D721Med (cell line): Measurements from ENCODE around the gene CBFA2T3.

Source experiments
- DNase-seq: peaks from one replicate; pipeline ENCODE4 v3.0.0; 2011; ENCODE audit warnings: low spot score; ENCODE audit not compliant: insufficient read length
- FAIRE-seq: peaks from 2 replicates; lab custom pipeline; 2011; peaks lifted over from hg19 to GRCh38; lab: Jason Lieb, UNC
- TF ChIP-seq, protein P1 (sequence below): IDR thresholded peaks from 2 replicates; pipeline ENCODE4 v1.5.1; 2012; ENCODE audit warnings: mild to moderate bottlenecking, control low read depth; ENCODE audit not compliant: insufficient read depth; ENCODE audit errors: missing control alignments

The CBFA2T3 gene

DNA sequence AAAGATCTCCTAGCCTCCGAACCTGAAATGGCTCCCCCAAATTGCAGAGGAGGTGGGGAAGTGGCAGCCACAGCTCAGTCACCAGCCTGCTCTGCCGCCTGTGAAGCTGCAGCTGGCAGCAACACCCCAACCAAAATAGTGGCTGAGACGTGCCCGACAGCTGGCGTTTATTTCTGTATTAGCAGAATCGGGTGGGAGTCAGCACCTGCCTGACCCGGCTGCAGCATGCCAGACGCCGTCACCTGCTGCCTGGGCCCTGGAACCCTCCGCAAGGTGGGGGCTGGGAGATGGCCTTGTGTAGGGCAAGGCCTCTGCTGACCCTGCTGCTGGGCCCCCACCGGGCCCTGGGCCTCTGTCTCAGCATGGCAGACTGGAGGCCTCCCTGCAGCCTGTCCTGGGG lies 93.1 kb downstream of the CBFA2T3 start:
- FAIRE-seq (no peak), DNase-seq (no peak)
- TF ChIP-seq, protein P1, sequence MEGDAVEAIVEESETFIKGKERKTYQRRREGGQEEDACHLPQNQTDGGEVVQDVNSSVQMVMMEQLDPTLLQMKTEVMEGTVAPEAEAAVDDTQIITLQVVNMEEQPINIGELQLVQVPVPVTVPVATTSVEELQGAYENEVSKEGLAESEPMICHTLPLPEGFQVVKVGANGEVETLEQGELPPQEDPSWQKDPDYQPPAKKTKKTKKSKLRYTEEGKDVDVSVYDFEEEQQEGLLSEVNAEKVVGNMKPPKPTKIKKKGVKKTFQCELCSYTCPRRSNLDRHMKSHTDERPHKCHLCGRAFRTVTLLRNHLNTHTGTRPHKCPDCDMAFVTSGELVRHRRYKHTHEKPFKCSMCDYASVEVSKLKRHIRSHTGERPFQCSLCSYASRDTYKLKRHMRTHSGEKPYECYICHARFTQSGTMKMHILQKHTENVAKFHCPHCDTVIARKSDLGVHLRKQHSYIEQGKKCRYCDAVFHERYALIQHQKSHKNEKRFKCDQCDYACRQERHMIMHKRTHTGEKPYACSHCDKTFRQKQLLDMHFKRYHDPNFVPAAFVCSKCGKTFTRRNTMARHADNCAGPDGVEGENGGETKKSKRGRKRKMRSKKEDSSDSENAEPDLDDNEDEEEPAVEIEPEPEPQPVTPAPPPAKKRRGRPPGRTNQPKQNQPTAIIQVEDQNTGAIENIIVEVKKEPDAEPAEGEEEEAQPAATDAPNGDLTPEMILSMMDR: no peak

DNA sequence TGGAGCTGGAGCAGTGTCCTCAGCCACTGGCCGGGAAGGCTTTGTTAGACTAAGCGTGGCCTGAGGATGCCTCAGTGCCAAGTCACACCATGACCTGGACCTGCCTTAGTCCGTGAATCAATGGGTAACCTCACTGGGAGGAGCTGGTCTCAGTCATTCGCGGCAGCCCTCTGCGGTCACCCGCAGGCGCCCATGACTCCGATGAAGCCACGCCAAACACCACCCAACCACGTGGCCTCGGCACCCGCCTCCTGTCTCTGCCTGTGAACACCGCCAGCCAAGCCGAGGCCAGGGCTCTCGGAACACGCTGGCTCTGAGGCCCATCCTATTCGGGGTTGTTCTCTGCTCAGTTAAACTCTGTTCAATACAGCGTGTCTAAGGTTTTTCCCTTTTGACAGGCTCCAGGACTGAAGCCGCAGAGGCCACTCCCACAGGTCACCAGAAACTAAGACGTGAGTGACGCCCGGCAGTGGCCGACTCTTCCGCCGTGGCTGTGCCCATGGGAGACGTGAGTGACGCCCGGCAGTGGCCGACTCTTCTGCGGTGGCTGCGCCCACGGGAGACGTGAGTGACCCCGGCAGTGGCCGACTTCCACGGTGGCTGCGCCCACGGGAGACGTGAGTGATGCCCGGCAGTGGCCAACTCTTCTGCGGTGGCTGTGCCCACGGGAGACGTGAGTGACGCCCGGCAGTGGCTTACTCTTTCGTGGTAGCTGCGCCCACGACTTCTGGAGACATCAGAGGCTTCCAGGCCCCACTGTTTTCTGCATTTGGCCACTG lies 93.7 kb downstream of the CBFA2T3 start:
- FAIRE-seq (no peak), DNase-seq (no peak)
- TF ChIP-seq, protein P1: no peak

DNA sequence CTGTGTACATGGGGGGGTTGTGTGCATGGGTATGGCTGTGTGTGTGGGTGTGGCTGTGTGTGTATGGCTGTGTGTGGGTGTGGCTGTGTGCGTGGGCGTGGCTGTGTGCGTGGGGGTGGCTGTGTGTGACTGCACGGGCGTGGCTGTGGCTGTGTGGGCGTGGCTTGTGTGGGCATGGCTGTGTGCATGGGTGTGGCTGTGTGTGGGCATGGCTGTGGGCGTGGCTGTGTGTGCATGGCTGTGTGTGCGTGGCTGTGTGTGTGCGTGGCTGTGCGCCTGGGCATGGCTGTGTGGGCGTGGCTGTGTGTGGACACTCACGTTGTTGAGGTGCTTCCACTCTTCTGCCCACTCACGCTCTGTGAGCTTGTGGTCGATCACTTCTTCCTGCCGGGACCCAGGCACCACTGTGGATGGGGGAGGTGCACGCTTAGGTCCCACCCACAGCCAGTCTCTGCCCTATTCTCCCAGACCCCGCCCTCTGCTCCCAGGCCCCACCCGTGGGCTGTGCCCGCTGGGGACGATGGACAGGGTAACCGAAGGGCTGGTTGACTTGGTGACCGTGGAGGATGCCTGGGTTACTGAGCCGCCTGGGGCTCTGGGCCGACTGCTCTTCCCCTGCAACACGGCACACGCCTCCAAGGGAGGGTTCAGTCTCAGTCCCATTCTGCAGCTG lies 94.5 kb downstream of the CBFA2T3 start:
- no peak for FAIRE-seq
- TF ChIP-seq, protein P1: no peak
- no peak for DNase-seq

DNA sequence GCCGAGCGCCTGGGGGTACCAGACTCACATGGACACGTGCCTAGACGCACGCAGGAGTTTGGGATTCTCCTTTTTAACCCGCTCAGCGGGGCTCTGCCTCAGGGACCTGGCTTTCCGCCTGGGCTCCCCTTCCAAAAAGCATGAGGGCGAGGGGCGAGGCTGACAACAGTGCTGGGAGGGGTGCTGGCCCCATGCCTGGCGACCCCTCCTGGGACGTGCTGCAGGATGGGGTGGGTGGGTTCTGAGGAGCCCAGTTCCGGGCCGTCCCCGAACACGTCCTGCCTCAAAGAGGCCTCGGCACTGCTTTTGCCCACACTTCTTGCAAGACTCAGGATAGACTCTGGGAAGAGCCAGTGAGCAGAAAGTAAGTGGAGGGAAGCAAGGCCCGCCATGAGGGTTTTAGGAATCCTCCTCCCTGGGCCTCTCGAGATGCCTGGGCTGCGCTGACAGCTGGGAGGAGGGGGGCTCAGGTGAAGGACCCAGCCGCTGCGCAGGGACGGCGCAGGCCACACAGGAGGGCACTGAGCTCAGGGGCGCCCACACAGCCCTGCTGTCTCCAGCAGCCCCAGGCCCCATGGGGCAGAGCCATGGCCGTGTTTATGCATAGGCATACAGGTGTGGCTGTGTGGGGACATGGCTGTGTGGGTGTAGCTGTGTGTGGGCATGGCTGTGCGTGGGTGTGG lies 95.2 kb downstream of the CBFA2T3 start:
- FAIRE-seq: no peak
- TF ChIP-seq, protein P1: no peak
- DNase-seq: no peak

DNA sequence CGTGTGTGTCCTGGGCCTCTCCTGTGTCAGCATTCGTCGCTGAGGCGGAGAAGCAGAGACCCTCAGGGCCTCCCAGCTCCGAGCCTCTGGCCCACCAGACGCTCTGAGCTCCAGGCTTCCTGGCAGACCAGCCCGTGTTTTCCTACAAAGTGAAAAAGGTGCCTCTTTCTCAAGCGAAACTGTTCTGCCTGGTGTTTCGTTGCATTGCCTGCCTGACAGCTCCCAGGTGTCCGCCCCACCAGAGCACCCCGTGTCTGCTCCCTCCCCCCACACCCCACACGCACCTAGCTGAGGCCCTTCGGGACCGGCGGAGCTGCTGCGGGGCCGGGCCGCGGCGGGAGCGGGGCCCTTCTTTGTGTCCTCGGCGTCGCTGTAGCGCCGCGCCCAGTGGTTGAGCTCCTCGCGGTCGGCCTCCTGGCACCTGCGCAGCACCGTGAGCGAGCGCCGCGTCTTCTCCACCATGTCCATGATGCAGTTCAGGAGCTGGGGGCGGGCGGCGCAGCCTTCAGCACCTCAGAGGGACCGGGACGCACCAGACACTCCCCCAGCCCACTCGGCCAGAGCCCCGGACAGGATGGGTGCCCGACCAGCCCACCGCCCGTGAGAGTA lies 95.9 kb downstream of the CBFA2T3 start:
- no peak for DNase-seq
- FAIRE-seq: no peak
- TF ChIP-seq, protein P1: no peak

DNA sequence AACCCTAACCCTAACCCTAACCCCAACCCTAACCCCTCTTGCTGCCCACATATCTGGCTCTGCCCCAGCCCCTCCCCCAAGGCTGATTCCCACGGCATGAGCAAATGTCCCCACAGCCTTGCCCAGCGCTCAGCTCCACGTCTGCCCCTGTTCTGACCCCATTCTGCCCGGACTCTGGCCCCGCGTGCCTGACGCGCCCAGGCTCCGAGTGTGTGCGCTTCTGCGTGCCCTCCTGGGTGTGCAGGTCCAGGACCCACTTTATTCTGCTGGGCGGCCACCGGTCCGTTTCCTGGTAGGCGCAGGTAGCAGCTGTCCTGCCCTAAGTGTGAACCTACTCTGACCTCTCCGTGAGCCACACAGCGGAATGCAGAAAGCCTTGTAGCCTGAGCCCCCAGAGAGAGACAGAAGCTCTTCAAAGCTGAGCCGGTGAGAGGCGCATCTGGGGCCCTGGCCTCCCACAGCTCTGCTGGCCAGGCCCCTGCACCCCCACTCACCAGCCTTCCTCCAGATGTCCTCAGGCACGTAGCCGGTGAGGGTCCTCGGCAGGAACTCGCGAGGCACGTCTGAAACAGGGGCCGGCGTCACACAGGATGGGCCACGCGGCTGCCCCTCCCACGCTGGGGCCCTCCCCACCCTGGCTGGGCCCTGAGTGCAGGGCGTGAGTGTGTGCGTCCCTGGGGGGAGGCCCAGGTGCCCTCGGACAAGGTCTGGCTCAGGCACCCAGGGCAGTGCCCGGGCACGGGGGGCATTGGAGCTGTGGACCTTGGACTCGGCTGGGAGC lies 96.6 kb downstream of the CBFA2T3 start:
- FAIRE-seq (no peak), DNase-seq (no peak)
- TF ChIP-seq, protein P1: no peak
